ENCODE results near the gene SLC39A8. TPM values are rescaled to one million over a fixed set of nuclear protein-coding genes. Genes with fewer than 3 reads are reported as not detected.
"Not testable (repeated sequence)": the region's sequence is repeated elsewhere in the genome, so short reads cannot be mapped to it uniquely, and the experiment has no call there.

The SLC39A8 gene
- total RNA-seq, 2 donors from 2014 or later, result 11.1 to 19.2 TPM

DNA sequence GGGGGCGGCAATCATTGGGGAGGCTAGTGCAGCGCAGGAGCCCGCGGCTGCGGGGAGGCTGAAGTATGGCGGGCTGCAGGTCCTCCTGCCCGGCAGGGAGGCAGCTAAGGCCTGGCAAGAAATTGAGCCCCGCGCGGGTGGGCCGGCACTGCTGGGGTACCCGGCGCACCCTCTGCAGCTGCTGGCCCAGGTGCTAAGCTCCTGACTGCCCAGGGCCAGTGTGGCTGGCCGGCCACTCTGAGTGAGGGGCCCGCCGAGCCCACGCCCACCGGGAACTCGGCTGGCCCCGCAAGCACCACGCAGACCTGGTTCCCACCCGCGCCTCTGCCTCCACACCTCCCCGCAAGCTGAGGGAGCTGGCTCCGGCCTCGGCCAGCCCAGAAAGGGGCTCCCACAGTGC is 94.9 kb downstream of the SLC39A8 start:
- H3K9me3 ChIP-seq, result no peaks in the 10 kb centered on the region
- 85% methylated on average over 26 of the region's 26 CpGs for WGBS
- intact Hi-C loops (cut with DNase I), result no loop called here
- H3K4me3 ChIP-seq, result no peak overlapping the region
- H3K4me1 ChIP-seq (replicated peaks), result no peaks in the 10 kb centered on the region
- no peak for TF ChIP-seq CTCF (IDR thresholded peaks at IDR 0.05)
- TF ChIP-seq POLR2A (IDR thresholded peaks at IDR 0.05), result no peak
- TF ChIP-seq POLR2AphosphoS5 (IDR thresholded peaks at IDR 0.05), result no peak
- no peaks in the 10 kb centered on the region for H3K36me3 ChIP-seq
- no peaks in the 10 kb centered on the region for H3K27me3 ChIP-seq (replicated peaks; ENCODE audit: insufficient read depth)
- DNase-seq (ENCODE audit: low spot score), result no peak
- no peak overlapping the region for H3K27ac ChIP-seq

GRCh38 chr4:102247041-102247440 is 98.2 kb downstream of the SLC39A8 start:
- Histone ChIP-seq H3K9me3 (no peaks in the 10 kb centered on the region), H3K4me1 (replicated peaks) (no peaks in the 10 kb centered on the region), H3K36me3 (no peaks in the 10 kb centered on the region), H3K27me3 (replicated peaks; ENCODE audit: insufficient read depth) (no peaks in the 10 kb centered on the region), H3K27ac (no peak overlapping the region), H3K4me3 (no peak overlapping the region)
- TF ChIP-seq POLR2A (IDR thresholded peaks at IDR 0.05), result no peak
- TF ChIP-seq POLR2AphosphoS5 (IDR thresholded peaks at IDR 0.05), result no peak
- TF ChIP-seq CTCF (IDR thresholded peaks at IDR 0.05), result no peak
- intact Hi-C loops (cut with DNase I), result no loop called here
- WGBS, result 84% methylated on average over 1 of the region's 1 CpG
- no peak for DNase-seq (ENCODE audit: low spot score)

DNA sequence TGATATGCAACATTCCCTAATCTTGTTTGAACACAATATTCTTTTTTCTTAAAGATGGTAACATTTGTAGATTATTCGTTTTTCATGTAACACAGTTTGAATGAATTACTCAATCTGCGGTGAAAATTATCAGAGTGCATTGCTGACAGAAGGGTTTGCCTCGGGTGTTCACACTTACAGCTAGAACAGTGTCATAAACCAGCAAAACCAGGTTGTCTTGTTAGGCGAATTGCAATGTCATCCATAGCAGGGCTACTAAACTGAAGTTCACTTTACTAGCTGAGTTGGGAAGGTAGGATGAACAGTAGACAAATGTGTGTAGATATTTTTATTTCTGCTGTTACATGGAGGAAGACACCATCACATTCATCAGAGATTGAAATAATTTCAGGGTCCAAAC is 98.9 kb downstream of the SLC39A8 start:
- no peaks in the 10 kb centered on the region for H3K27me3 ChIP-seq (replicated peaks; ENCODE audit: insufficient read depth)
- no peak overlapping the region for H3K4me3 ChIP-seq
- WGBS, result 56% methylated on average over 4 of the region's 4 CpGs
- H3K9me3 ChIP-seq, result no peaks in the 10 kb centered on the region
- H3K36me3 ChIP-seq, result no peaks in the 10 kb centered on the region
- H3K4me1 ChIP-seq (replicated peaks), result no peaks in the 10 kb centered on the region
- TF ChIP-seq POLR2A (IDR thresholded peaks at IDR 0.05) (no peak), POLR2AphosphoS5 (IDR thresholded peaks at IDR 0.05) (no peak), CTCF (IDR thresholded peaks at IDR 0.05) (no peak)
- intact Hi-C loops (cut with DNase I), result no loop called here
- no peak overlapping the region for H3K27ac ChIP-seq
- DNase-seq (ENCODE audit: low spot score), result no peak

DNA sequence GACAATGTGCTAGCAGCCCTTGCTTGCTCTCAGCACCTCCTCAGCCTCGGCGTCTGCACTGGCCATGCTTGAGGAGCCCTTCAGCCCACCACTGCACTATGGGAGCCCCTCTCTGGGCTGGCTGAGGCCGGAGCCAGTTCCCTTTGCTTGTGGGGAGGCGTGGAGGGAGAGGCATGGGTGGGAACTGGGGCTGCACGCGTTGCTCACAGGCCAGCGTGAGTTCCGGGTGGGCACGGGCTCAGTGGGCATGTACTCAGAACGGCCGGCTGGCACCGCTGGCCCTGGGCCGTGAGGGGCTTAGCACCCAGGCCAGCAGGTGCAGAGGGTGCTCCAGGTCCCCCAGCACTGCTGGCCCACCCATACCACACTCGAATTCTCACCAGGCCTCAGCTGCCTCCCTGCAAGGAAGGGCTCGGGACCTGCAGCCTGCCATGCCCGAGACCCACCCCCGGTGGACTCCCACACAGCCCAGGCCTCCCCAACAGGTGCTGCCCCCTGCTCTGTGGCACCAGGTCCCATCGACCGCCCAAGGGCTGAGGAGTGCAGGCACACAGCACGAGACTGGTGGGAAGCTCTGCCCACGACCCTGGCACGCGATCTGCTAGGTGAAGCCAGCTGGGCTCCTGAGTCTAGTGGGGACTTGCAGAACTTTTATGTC is 100.3 kb downstream of the SLC39A8 start:
- H3K36me3 ChIP-seq, result no peaks in the 10 kb centered on the region
- DNase-seq (ENCODE audit: low spot score), result no peak
- H3K9me3 ChIP-seq, result no peaks in the 10 kb centered on the region
- H3K27me3 ChIP-seq (replicated peaks; ENCODE audit: insufficient read depth), result no peaks in the 10 kb centered on the region
- intact Hi-C loops (cut with DNase I), result no loop called here
- H3K4me1 ChIP-seq (replicated peaks), result no peaks in the 10 kb centered on the region
- H3K4me3 ChIP-seq, result no peak overlapping the region
- no peak for TF ChIP-seq CTCF (IDR thresholded peaks at IDR 0.05)
- TF ChIP-seq POLR2AphosphoS5 (IDR thresholded peaks at IDR 0.05), result no peak
- no peak for TF ChIP-seq POLR2A (IDR thresholded peaks at IDR 0.05)
- WGBS, result 87% methylated on average over 18 of the region's 23 CpGs
- H3K27ac ChIP-seq, result no peak overlapping the region

DNA sequence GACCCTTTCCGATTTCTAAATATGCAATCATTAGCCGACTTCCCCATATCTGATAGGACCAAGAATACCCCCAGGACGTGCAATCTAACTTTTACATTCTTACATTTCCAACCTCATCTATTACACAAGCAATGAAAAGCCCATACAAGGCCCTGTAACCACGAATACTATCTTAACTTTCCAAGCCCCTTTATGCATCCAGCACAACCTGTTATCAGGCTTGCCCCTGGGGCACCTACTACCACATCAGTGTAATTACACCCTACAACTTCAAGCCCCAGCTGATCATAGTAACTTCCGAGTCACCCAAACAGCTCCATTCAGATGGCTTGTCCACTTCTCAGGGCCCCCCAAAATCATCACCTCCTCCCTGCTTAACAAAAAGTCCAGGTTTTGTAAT is 102.0 kb downstream of the SLC39A8 start:
- H3K27ac ChIP-seq; H3K4me1 ChIP-seq (replicated peaks); H3K27me3 ChIP-seq (replicated peaks; ENCODE audit: insufficient read depth); DNase-seq (ENCODE audit: low spot score); intact Hi-C loops (cut with DNase I); H3K4me3 ChIP-seq; H3K36me3 ChIP-seq; H3K9me3 ChIP-seq: not testable (repeated sequence)
- 81% methylated on average over 5 of the region's 5 CpGs for WGBS

All from prostate gland (tissue), 2 donors.